ENCODE data around the gene NOL6.

The NOL6 gene

DNA sequence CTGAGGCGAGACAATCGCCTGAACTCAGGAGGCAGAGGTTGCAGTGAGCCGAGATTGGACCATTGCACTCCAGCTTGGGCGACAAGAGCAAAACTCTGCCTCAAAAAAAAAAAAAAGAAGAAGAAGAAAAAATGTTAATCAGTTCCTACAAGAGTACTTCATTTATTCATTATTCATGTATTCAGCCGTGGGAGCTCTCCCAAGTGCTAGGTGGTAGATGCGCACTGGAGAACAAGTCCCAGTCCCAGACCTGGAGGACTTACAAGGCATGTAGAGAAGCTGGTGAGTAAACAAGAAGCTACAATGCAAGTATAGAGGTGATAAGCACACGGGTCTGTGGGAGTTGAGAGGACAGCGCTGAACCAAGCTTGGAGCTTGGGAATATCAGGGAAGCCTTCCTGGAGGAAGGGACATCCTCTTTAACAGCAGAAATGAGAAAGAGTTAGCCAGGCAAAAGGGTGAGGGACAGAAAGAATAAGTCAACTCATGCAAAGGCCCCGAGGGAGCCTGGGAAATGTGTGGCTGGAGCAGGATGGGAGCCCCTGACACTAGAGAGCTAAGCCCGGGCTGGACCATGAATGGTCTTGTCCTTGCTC is 53.9 kb downstream of the NOL6 start:
- Histone ChIP-seq H3K4me2 (no peak overlapping the region), H4K20me1 (no peaks in the 10 kb centered on the region), H3K27ac (no peak overlapping the region), H3K27me3 (no peaks in the 10 kb centered on the region), H3K4me1 (peaks cover 0 to 8% (median 3%) of the 10 kb centered on the region in 10 experiments; a peak in 5 of 20 replicates), H3K36me3 (no peaks in the 10 kb centered on the region), H3K4me3 (no peak overlapping the region), H3K9ac (no peak overlapping the region), H3K9me3 (replicated peaks in 1 of 11) (no peaks in the 10 kb centered on the region)
- TF ChIP-seq Cebpa-rat (IDR thresholded peaks at IDR 0.05), result no peak

DNA sequence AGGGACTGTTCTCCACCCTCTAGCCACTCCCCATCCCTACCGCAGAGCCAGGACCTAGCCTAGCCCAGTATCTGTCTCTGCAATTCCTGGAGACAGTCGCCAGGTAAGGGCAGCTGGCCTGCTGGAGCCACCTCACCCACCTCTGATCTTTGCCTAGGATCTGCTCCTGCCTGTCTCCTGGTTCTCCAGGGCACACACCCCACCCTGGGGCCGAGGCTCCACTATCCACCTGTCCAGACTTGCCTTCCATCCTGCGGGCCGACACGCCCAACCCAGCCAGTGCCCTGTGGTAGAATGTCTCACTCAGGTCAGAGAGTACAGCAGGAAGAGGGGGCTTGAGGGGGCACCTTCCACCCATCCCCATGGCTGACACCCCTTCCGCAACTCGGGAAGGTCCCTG is 55.6 kb downstream of the NOL6 start:
- no peaks in the 10 kb centered on the region for H4K20me1 ChIP-seq
- no peak overlapping the region for H3K4me2 ChIP-seq

GRCh38 chr9:33416996-33417395 is 56.7 kb downstream of the NOL6 start:
- H3K27ac ChIP-seq, result no peak overlapping the region
- no peak for TF ChIP-seq Cebpa-rat (IDR thresholded peaks at IDR 0.05)

More for the DNA sequence above, 55.6 kb downstream of the NOL6 start:
- no peaks in the 10 kb centered on the region for H3K27me3 ChIP-seq
- TF ChIP-seq Cebpa-rat (IDR thresholded peaks at IDR 0.05), result no peak
- no peak overlapping the region for H3K4me3 ChIP-seq
- H3K36me3 ChIP-seq, result no peaks in the 10 kb centered on the region
- no peaks in the 10 kb centered on the region for H3K9me3 ChIP-seq (replicated peaks in 1 of 11)
- H3K27ac ChIP-seq, result no peak overlapping the region
- H3K4me1 ChIP-seq, result peaks cover 0 to 14% (median 3%) of the 10 kb centered on the region in 10 experiments; a peak in 7 of 20 replicates
- no peak overlapping the region for H3K9ac ChIP-seq

DNA sequence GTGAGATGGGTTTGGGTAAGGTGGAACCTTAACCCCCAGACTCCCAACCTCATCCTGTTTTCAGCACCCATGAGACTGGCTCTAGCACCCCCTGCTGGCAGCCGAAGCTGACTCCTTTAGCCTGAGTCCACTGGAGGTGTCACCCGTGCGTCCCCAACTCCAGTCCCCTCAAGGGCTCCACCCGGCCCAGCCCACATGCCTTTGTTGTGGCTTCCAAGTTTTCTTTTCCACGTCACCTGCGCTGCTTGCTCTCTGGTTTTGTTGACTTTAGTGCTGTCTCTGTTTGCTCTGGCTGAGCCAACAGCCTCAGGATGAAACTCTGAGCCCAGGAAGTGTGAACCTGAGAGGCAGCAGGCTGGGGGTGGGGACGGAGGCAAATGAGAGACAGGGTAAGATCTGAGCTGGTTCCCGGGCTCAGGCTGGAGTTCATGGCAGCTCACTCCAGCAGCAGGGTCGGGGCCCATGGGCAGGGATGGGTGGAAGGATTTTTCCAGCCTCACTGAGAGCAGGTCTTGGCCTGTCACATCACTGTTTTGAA is 58.2 kb downstream of the NOL6 start:
- no peak for TF ChIP-seq Cebpa-rat (IDR thresholded peaks at IDR 0.05)
- H3K27ac ChIP-seq, result no peak overlapping the region
- H4K20me1 ChIP-seq, result no peaks in the 10 kb centered on the region
- H3K4me3 ChIP-seq, result no peak overlapping the region
- peak overlapping the region in 3 of 11 experiments; percentile 0 to 12 (median 11); a peak in 1 of 22 replicates for H3K4me2 ChIP-seq
- no peaks in the 10 kb centered on the region for H3K27me3 ChIP-seq
- H3K4me1 ChIP-seq, result peaks cover 0 to 14% (median 3%) of the 10 kb centered on the region in 10 experiments; a peak in 7 of 20 replicates
- H3K9me3 ChIP-seq (replicated peaks in 1 of 11), result no peaks in the 10 kb centered on the region
- H3K9ac ChIP-seq, result no peak overlapping the region
- no peaks in the 10 kb centered on the region for H3K36me3 ChIP-seq

More at GRCh38 chr9:33416996-33417395, 56.7 kb downstream of the NOL6 start:
- Histone ChIP-seq H3K27me3 (no peaks in the 10 kb centered on the region), H3K4me2 (no peak overlapping the region), H3K36me3 (no peaks in the 10 kb centered on the region), H3K4me1 (peaks cover 0 to 14% (median 3%) of the 10 kb centered on the region in 10 experiments; a peak in 7 of 20 replicates), H3K9ac (no peak overlapping the region), H4K20me1 (no peaks in the 10 kb centered on the region), H3K9me3 (replicated peaks in 1 of 11) (no peaks in the 10 kb centered on the region), H3K4me3 (no peak overlapping the region)

- no peak for TF ChIP-seq Cebpa-rat (IDR thresholded peaks at IDR 0.05)
- H3K36me3 ChIP-seq, result no peaks in the 10 kb centered on the region
- no peak overlapping the region for H3K4me3 ChIP-seq
- H4K20me1 ChIP-seq, result no peaks in the 10 kb centered on the region
- no peak overlapping the region for H3K9ac ChIP-seq
- peak overlapping the region in 3 of 11 experiments; percentile 0 to 12 (median 11); a peak in 1 of 22 replicates for H3K4me2 ChIP-seq
- no peaks in the 10 kb centered on the region for H3K9me3 ChIP-seq (replicated peaks in 1 of 11)
- no peaks in the 10 kb centered on the region for H3K27me3 ChIP-seq
- peaks cover 0 to 14% (median 3%) of the 10 kb centered on the region in 10 experiments; a peak in 7 of 20 replicates for H3K4me1 ChIP-seq
- no peak overlapping the region for H3K27ac ChIP-seq
Measured at GRCh38 chr9:33414889-33415500, 58.7 kb downstream of the NOL6 start.

DNA sequence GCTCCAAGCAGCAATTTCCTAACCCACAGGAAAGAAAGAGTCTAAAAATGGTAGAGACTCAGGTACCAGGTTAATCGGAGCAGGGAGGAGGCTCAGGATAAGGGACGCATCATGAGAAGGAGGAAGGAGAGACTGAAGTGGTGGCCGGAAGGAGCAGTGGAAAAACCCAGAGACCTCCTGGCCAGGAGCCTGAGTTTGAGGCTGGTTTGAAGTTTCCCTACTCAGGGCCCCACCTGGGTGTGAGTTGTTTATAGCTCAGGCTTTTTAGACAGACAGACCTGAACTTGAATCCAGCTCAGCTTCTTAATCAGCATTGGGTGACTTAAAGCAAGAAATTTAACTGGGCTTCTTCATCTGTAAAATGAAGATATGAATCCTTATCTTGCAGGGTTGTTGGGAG is 59.5 kb downstream of the NOL6 start:
- Histone ChIP-seq H3K27ac (no peak overlapping the region), H3K4me2 (no peak overlapping the region), H3K36me3 (no peaks in the 10 kb centered on the region), H3K27me3 (no peaks in the 10 kb centered on the region), H3K4me1 (peaks cover 0 to 14% (median 3%) of the 10 kb centered on the region in 10 experiments; a peak in 7 of 20 replicates), H3K9ac (no peak overlapping the region), H4K20me1 (no peaks in the 10 kb centered on the region), H3K4me3 (no peak overlapping the region), H3K9me3 (replicated peaks in 1 of 11) (no peaks in the 10 kb centered on the region)
- no peak for TF ChIP-seq Cebpa-rat (IDR thresholded peaks at IDR 0.05)

Data from BLaER1 treated with 17β-estradiol and CSF1 and Interleukin-3, amounts not matched to agents 10 nM and 100 nM (cell line).